GM12872 (cell line): ENCODE measurements around the gene STARD9.

Source experiments
- CTCF ChIP-seq: IDR thresholded peaks from 3 replicates; pipeline ENCODE4 v1.5.1; 2011; ENCODE audit warnings: low read depth, mild to moderate bottlenecking, low read length, moderate library complexity; ENCODE audit not compliant: insufficient read depth

Gene STARD9

GRCh38 chr15:42549032-42549491, 26.3 kb upstream of the STARD9 start:
- TF ChIP-seq CTCF = no peak

GRCh38 chr15:42549741-42550392, 25.5 kb upstream of the STARD9 start:
- no peak for TF ChIP-seq CTCF

GRCh38 chr15:42553554-42553953, 21.9 kb upstream of the STARD9 start:
- TF ChIP-seq CTCF = no peak

- no peak for TF ChIP-seq CTCF
These were observed 16.7 kb upstream of the STARD9 start for GRCh38 chr15:42558739-42559138.

GRCh38 chr15:42576040-42576594, 711 bp downstream of the STARD9 start:
- TF ChIP-seq CTCF = no peak

GRCh38 chr15:42576776-42577175, 1.4 kb downstream of the STARD9 start:
- no peak for TF ChIP-seq CTCF

GRCh38 chr15:42577514-42578031, 2.2 kb downstream of the STARD9 start:
- no peak for TF ChIP-seq CTCF
